OCI-LY7 (cell line): ENCODE results near the gene NIM1K.
"Not testable (repeated sequence)": the region's sequence is repeated elsewhere in the genome, so short reads cannot be mapped to it uniquely, and the experiment has no call there.

ENCODE experiments used
- CTCF ChIP-seq: fragments of 200-600 bp; sonication (generic); conservative IDR thresholded peaks from 2 replicates; pipeline ENCODE4 v1.5.1; 2014; ENCODE audit warnings: mild to moderate bottlenecking, antibody characterized with exemption, low read length, moderate library complexity, mixed read lengths
- EZH2phosphoT487 ChIP-seq: fragments of 200-600 bp; sonication (generic); IDR thresholded peaks from 2 replicates; pipeline ENCODE4 v1.6.1; 2018; ENCODE audit warnings: low read depth, borderline replicate concordance, mild to moderate bottlenecking, mixed run types, antibody characterized with exemption, low read length, moderate library complexity, mixed read lengths

DNA sequence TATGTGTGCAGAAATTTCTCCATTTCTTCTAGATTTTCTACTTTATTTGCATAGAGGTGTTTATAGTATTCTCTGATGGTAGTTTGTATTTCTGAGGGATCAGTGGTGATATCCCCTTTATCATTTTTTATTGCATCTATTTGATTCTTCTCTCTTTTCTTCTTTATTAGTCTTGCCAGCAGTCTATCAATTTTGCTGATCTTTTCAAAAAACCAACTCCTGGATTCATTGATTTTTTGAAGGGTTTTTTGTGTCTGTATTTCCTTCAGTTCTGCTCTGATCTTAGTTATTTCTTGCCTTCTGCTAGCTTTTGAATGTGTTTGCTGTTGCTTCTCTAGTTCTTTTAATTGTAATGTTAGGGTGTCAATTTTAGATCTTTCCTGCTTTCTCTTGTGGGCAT is 133.6 kb downstream of the NIM1K start:
- TF ChIP-seq CTCF, EZH2phosphoT487: not testable (repeated sequence)
